Measurements from ENCODE around the gene ERO1B. TPM values are rescaled to one million over a fixed set of nuclear protein-coding genes. Genes with fewer than 3 reads are reported as not detected.

ERO1B gene
- polyA plus RNA-seq, 4 donors: 2.4 to 6.7 (median 3.6) TPM

GRCh38 chr1:236253918-236254637 lies 27.7 kb downstream of the ERO1B start:
- FAIRE-seq: no peak
- WGBS, 3 donors: 74 to 86% (median 80%) methylated on average over 4 of the region's 4 CpGs

GRCh38 chr1:236253119-236253518 lies 28.6 kb downstream of the ERO1B start:
- 94 to 97% (median 97%) methylated on average over 1 of the region's 1 CpG for WGBS, 3 donors
- no peak for FAIRE-seq

More at GRCh38 chr1:236253918-236254637, 27.7 kb downstream of the ERO1B start:
- no peak overlapping the region for H3K27ac ChIP-seq (ENCODE audit: low read depth in 1 of 3, low read length in 2 of 3)
- H3K9me3 ChIP-seq (ENCODE audit: control insufficient read depth in 2 of 2, insufficient read depth in 1 of 2, low read depth in 1 of 2, low read length in 1 of 2): peaks cover 0 to 11% of the 10 kb centered on the region in 2 donors
- no peaks in the 10 kb centered on the region for H3K4me1 ChIP-seq (ENCODE audit: control insufficient read depth in 3 of 3, insufficient read depth in 2 of 3, low read depth in 1 of 3, low read length in 2 of 3)
- no peak for DNase-seq
- H3K36me3 ChIP-seq (ENCODE audit: control insufficient read depth in 3 of 3, insufficient read depth in 2 of 3, low read depth in 1 of 3, low read length in 3 of 3): peaks cover 0 to 3% (median 2%) of the 10 kb centered on the region in 3 donors
- H3K4me3 ChIP-seq (ENCODE audit: low read depth in 1 of 3, low read length in 3 of 3): no peak overlapping the region
- no peaks in the 10 kb centered on the region for H3K27me3 ChIP-seq (ENCODE audit: control insufficient read depth in 3 of 3, insufficient read depth in 3 of 3, low read length in 3 of 3)

GRCh38 chr1:236251587-236251986 lies 30.2 kb downstream of the ERO1B start:
- WGBS, 3 donors: 92 to 97% (median 96%) methylated on average over 1 of the region's 1 CpG
- DNase-seq: no peak
- H3K9me3 ChIP-seq (ENCODE audit: control insufficient read depth in 2 of 2, insufficient read depth in 1 of 2, low read depth in 1 of 2, low read length in 1 of 2): no peaks in the 10 kb centered on the region
- H3K27ac ChIP-seq (ENCODE audit: low read depth in 1 of 3, low read length in 2 of 3): no peak overlapping the region
- peaks cover 0 to 2% (median 2%) of the 10 kb centered on the region in 3 donors for H3K36me3 ChIP-seq (ENCODE audit: control insufficient read depth in 3 of 3, insufficient read depth in 2 of 3, low read depth in 1 of 3, low read length in 3 of 3)
- no peaks in the 10 kb centered on the region for H3K4me1 ChIP-seq (ENCODE audit: control insufficient read depth in 3 of 3, insufficient read depth in 2 of 3, low read depth in 1 of 3, low read length in 2 of 3)
- no peak overlapping the region for H3K4me3 ChIP-seq (ENCODE audit: low read depth in 1 of 3, low read length in 3 of 3)
- no peaks in the 10 kb centered on the region for H3K27me3 ChIP-seq (ENCODE audit: control insufficient read depth in 3 of 3, insufficient read depth in 3 of 3, low read length in 3 of 3)
- no peak for FAIRE-seq

More at GRCh38 chr1:236253119-236253518, 28.6 kb downstream of the ERO1B start:
- H3K9me3 ChIP-seq (ENCODE audit: control insufficient read depth in 2 of 2, insufficient read depth in 1 of 2, low read depth in 1 of 2, low read length in 1 of 2): peaks cover 0 to 7% of the 10 kb centered on the region in 2 donors
- H3K36me3 ChIP-seq (ENCODE audit: control insufficient read depth in 3 of 3, insufficient read depth in 2 of 3, low read depth in 1 of 3, low read length in 3 of 3): peaks cover 0 to 3% (median 2%) of the 10 kb centered on the region in 3 donors
- no peaks in the 10 kb centered on the region for H3K27me3 ChIP-seq (ENCODE audit: control insufficient read depth in 3 of 3, insufficient read depth in 3 of 3, low read length in 3 of 3)
- DNase-seq: no peak
- no peak overlapping the region for H3K27ac ChIP-seq (ENCODE audit: low read depth in 1 of 3, low read length in 2 of 3)
- H3K4me3 ChIP-seq (ENCODE audit: low read depth in 1 of 3, low read length in 3 of 3): no peak overlapping the region
- H3K4me1 ChIP-seq (ENCODE audit: control insufficient read depth in 3 of 3, insufficient read depth in 2 of 3, low read depth in 1 of 3, low read length in 2 of 3): no peaks in the 10 kb centered on the region

- DNase-seq (no peak), FAIRE-seq (no peak)
- H3K27ac ChIP-seq (ENCODE audit: low read depth in 1 of 3, low read length in 2 of 3): no peak overlapping the region
- H3K36me3 ChIP-seq (ENCODE audit: control insufficient read depth in 3 of 3, insufficient read depth in 2 of 3, low read depth in 1 of 3, low read length in 3 of 3): peaks cover 0 to 2% (median 0%) of the 10 kb centered on the region in 3 donors
- no peak overlapping the region for H3K4me3 ChIP-seq (ENCODE audit: low read depth in 1 of 3, low read length in 3 of 3)
- H3K27me3 ChIP-seq (ENCODE audit: control insufficient read depth in 3 of 3, insufficient read depth in 3 of 3, low read length in 3 of 3): no peaks in the 10 kb centered on the region
- no peaks in the 10 kb centered on the region for H3K9me3 ChIP-seq (ENCODE audit: control insufficient read depth in 2 of 2, insufficient read depth in 1 of 2, low read depth in 1 of 2, low read length in 1 of 2)
- 98 to 100% (median 100%) methylated on average over 3 of the region's 3 CpGs for WGBS, 3 donors
- H3K4me1 ChIP-seq (ENCODE audit: control insufficient read depth in 3 of 3, insufficient read depth in 2 of 3, low read depth in 1 of 3, low read length in 2 of 3): no peaks in the 10 kb centered on the region
Measured at GRCh38 chr1:236247286-236247685, 34.5 kb downstream of the ERO1B start.

- Histone ChIP-seq H3K36me3 (ENCODE audit: control insufficient read depth in 3 of 3, insufficient read depth in 2 of 3, low read depth in 1 of 3, low read length in 3 of 3) (peaks cover 0 to 2% (median 0%) of the 10 kb centered on the region in 3 donors), H3K27ac (ENCODE audit: low read depth in 1 of 3, low read length in 2 of 3) (no peak overlapping the region), H3K4me1 (ENCODE audit: control insufficient read depth in 3 of 3, insufficient read depth in 2 of 3, low read depth in 1 of 3, low read length in 2 of 3) (no peaks in the 10 kb centered on the region), H3K4me3 (ENCODE audit: low read depth in 1 of 3, low read length in 3 of 3) (no peak overlapping the region), H3K27me3 (ENCODE audit: control insufficient read depth in 3 of 3, insufficient read depth in 3 of 3, low read length in 3 of 3) (no peaks in the 10 kb centered on the region), H3K9me3 (ENCODE audit: control insufficient read depth in 2 of 2, insufficient read depth in 1 of 2, low read depth in 1 of 2, low read length in 1 of 2) (no peaks in the 10 kb centered on the region)
- DNase-seq: no peak
- FAIRE-seq: no peak
- 92 to 97% (median 94%) methylated on average over 2 of the region's 2 CpGs for WGBS, 3 donors
Measured at GRCh38 chr1:236242568-236242967, 39.2 kb downstream of the ERO1B start.

GRCh38 chr1:236240675-236241074 lies 41.1 kb downstream of the ERO1B start:
- FAIRE-seq: no peak

GRCh38 chr1:236239092-236239585 lies 42.6 kb downstream of the ERO1B start:
- WGBS, 3 donors: 75 to 97% (median 89%) methylated on average over 1 of the region's 1 CpG
- no peak overlapping the region for H3K27ac ChIP-seq (ENCODE audit: low read depth in 1 of 3, low read length in 2 of 3)
- DNase-seq (no peak), FAIRE-seq (no peak)
- H3K4me3 ChIP-seq (ENCODE audit: low read depth in 1 of 3, low read length in 3 of 3): no peak overlapping the region
- H3K4me1 ChIP-seq (ENCODE audit: control insufficient read depth in 3 of 3, insufficient read depth in 2 of 3, low read depth in 1 of 3, low read length in 2 of 3): no peaks in the 10 kb centered on the region
- no peaks in the 10 kb centered on the region for H3K27me3 ChIP-seq (ENCODE audit: control insufficient read depth in 3 of 3, insufficient read depth in 3 of 3, low read length in 3 of 3)
- no peaks in the 10 kb centered on the region for H3K36me3 ChIP-seq (ENCODE audit: control insufficient read depth in 3 of 3, insufficient read depth in 2 of 3, low read depth in 1 of 3, low read length in 3 of 3)
- H3K9me3 ChIP-seq (ENCODE audit: control insufficient read depth in 2 of 2, insufficient read depth in 1 of 2, low read depth in 1 of 2, low read length in 1 of 2): no peaks in the 10 kb centered on the region

More at GRCh38 chr1:236240675-236241074, 41.1 kb downstream of the ERO1B start:
- Histone ChIP-seq H3K4me1 (ENCODE audit: control insufficient read depth in 3 of 3, insufficient read depth in 2 of 3, low read depth in 1 of 3, low read length in 2 of 3) (no peaks in the 10 kb centered on the region), H3K27me3 (ENCODE audit: control insufficient read depth in 3 of 3, insufficient read depth in 3 of 3, low read length in 3 of 3) (no peaks in the 10 kb centered on the region), H3K36me3 (ENCODE audit: control insufficient read depth in 3 of 3, insufficient read depth in 2 of 3, low read depth in 1 of 3, low read length in 3 of 3) (no peaks in the 10 kb centered on the region), H3K27ac (ENCODE audit: low read depth in 1 of 3, low read length in 2 of 3) (no peak overlapping the region), H3K4me3 (ENCODE audit: low read depth in 1 of 3, low read length in 3 of 3) (no peak overlapping the region), H3K9me3 (ENCODE audit: control insufficient read depth in 2 of 2, insufficient read depth in 1 of 2, low read depth in 1 of 2, low read length in 1 of 2) (no peaks in the 10 kb centered on the region)
- WGBS, 3 donors: 90 to 96% (median 93%) methylated on average over 3 of the region's 3 CpGs
- DNase-seq: no peak

GRCh38 chr1:236235116-236235515 lies 46.6 kb downstream of the ERO1B start:
- Histone ChIP-seq H3K27me3 (ENCODE audit: control insufficient read depth in 3 of 3, insufficient read depth in 3 of 3, low read length in 3 of 3) (no peaks in the 10 kb centered on the region), H3K36me3 (ENCODE audit: control insufficient read depth in 3 of 3, insufficient read depth in 2 of 3, low read depth in 1 of 3, low read length in 3 of 3) (no peaks in the 10 kb centered on the region), H3K4me3 (ENCODE audit: low read depth in 1 of 3, low read length in 3 of 3) (no peak overlapping the region), H3K27ac (ENCODE audit: low read depth in 1 of 3, low read length in 2 of 3) (no peak overlapping the region), H3K9me3 (ENCODE audit: control insufficient read depth in 2 of 2, insufficient read depth in 1 of 2, low read depth in 1 of 2, low read length in 1 of 2) (no peaks in the 10 kb centered on the region), H3K4me1 (ENCODE audit: control insufficient read depth in 3 of 3, insufficient read depth in 2 of 3, low read depth in 1 of 3, low read length in 2 of 3) (no peaks in the 10 kb centered on the region)
- no peak for DNase-seq
- 94 to 97% (median 95%) methylated on average over 3 of the region's 3 CpGs for WGBS, 3 donors
- FAIRE-seq: no peak

Data from small intestine (tissue), 7 donors.